HUDEP-2 (cell line): ENCODE measurements around the gene PRR29.

Experiments used
- DNase-seq, 76 experiments: peaks; one replicate each; lab custom pipeline; 2025; ENCODE audit not compliant: unreplicated experiment in 76 of 76; lab: John Stamatoyannopoulos, UW

The PRR29 gene

GRCh38 chr17:64038331-64039105, 40.4 kb downstream of the PRR29 start:
- DNase-seq, result no peak

GRCh38 chr17:64039106-64039400, 40.9 kb downstream of the PRR29 start:
- DNase-seq, result no peak

- no peak for DNase-seq
Observed at GRCh38 chr17:64040206-64040605, 42.1 kb downstream of the PRR29 start.

- no peak for DNase-seq
Observed at GRCh38 chr17:64041912-64042311, 43.8 kb downstream of the PRR29 start.

- DNase-seq, result no peak
Observed at GRCh38 chr17:64042700-64043485, 44.7 kb downstream of the PRR29 start.

GRCh38 chr17:64045176-64045575, 47.0 kb downstream of the PRR29 start:
- no peak for DNase-seq

- DNase-seq, result no peak
Observed at GRCh38 chr17:64048805-64049204, 50.7 kb downstream of the PRR29 start.

- DNase-seq, result no peak
Observed at GRCh38 chr17:64051153-64051552, 53.0 kb downstream of the PRR29 start.

GRCh38 chr17:64053101-64053500, 55.0 kb downstream of the PRR29 start:
- DNase-seq, result no peak
